Right ventricle myocardium inferior (tissue), 1 donor: ENCODE results near the gene TMEM52B. TPM values are rescaled to one million over a fixed set of nuclear protein-coding genes. Genes with fewer than 3 reads are reported as not detected.
"Not testable (repeated sequence)": the region's sequence is repeated elsewhere in the genome, so short reads cannot be mapped to it uniquely, and the experiment has no call there.

Source experiments
- ATAC-seq: fragments of 200-7000 bp; cut with Tn5 transposase; one replicate; pipeline ENCODE4 v1.9.1; 2020; ENCODE audit warnings: mild to moderate bottlenecking, moderate library complexity
- DNase-seq: peaks from one replicate; pipeline ENCODE4 v3.0.0; 2021; ENCODE audit errors: missing footprints
- intact Hi-C: fragments of 100-400 bp; cut with DNase I; formaldehyde crosslinking; loops from one replicate; pipeline ENCODE4 v1.11.0; 2022
- total RNA-seq: library from RNA; stranded (reverse); fragmentation: NEBNext Ultra II Directional; extraction: Animal tissue kit (Norgen Biotek cat#: 25700); gene quantifications from one replicate; pipeline ENCODE4 v1.2.1, GENCODE V29; 2021
- donor health status: DM: no; HTN: yes; CAD: no; lungs with severe emphysema.

Gene TMEM52B
- total RNA-seq, 1 donor from 2014 or later: not detected

DNA sequence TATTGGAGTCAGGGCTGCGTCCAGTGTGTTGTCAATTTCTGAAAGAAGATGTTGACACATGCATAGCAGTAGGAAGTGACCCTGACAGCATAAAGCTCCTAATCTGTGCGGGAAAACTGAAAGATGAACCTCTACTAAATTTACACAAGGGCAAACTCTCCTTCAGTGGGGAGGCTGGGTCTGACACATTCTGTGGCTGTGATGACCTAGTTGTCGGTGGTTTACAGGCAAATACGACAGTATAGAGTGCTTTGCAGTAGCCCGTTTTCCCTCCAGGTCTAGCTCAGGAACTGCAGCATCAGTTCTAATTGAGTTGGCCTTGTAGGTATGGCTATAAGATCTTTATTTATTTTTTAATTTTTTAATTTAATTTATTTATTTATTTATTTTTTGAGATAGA, 19.0 kb downstream of the TMEM52B start:
- intact Hi-C loops: no loop called here
- no peak for ATAC-seq
- no peak for DNase-seq

DNA sequence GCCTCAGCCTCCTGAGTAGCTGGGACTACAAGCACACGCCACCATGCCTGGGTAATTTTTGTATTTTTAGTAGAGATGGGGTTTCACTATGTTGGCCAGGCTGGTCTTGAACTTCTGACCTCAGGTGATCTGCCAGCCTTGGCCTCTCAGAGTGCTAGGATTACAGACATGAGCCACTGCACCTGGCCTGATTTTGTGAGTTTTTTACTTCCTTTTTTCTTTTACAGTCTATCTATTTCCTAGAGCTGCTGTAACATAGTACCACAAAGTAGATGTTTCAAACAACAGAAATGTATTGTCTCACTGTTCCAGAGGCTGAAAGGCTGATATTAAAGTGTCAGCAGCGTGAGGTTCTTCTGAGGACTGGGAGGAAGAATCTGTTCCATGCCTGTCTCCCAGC, 25.7 kb downstream of the TMEM52B start:
- ATAC-seq, DNase-seq, intact Hi-C loops: not testable (repeated sequence)

DNA sequence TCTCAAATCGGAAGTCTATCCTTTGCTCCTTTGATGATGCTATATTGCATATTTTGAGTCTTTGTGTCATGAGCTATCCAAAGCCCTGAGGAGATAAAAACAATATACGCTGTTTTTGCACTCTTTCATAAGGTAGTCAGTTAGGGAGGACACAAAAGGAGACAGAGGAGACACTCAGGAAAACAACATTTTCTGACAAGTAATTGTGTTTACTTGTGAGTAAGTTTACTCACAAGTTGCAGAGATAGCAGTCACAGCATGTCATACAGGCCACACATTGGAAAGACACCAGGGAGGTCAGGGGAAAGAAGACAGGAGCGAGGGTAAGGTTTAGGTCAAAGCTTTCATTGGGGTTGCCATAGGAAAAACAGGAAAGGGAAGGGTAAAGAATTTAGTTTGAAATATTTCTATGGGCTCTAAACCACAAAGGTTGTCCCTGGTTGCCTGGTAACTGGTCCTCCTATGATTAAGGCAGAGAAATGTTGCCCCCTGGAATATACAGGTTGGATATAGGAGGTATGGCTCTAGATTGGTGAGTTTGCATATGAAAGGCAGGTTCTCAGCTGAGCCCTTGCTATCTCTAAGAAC, 26.5 kb downstream of the TMEM52B start:
- DNase-seq (no peak), ATAC-seq (no peak)
- intact Hi-C loops: no loop called here

DNA sequence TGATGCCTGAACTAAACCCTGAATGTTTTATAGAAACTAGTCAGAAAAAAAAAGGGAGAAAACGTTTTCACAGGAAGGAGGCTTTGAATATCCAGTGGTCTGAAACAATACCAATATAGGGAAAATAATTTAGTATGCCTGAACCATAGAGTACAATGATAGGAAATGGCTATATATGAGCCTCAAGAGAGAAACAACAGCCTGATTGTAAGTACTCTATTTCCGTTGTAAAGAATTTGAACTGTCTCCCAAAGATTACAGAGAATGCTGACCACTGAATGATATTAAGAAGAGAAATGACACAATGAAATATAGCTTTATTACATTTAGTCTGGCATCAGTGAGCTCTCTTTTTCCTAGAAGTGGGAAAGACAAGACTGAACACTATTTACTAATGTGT, 28.3 kb downstream of the TMEM52B start:
- intact Hi-C loops: no loop called here
- no peak for DNase-seq
- no peak for ATAC-seq

DNA sequence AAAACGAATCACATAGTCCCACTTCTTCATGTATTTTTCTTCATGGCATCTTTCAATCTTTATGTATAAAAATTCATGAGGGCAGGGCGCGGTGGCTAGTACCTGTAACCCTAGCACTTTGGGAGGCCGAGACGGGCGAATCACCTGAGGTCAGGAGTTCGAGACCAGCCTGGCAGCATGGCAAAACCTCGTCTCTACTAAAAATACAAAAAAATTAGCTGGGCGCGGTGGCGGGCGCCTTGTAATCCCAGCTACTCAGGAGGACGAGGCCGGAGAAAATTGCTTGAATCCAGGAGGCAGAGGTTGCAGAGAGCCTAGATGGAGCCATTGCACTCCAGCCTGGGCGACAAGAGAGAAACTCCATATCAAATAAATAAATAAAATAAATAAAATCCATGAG, 31.4 kb downstream of the TMEM52B start:
- no peak for DNase-seq
- intact Hi-C loops: loop anchor here (5.0 to 10.0 kb wide), 4 partner anchors 55 to 962 kb away; partner anchors contain the start of genes SMIM10L1 and YBX3
- no peak for ATAC-seq

DNA sequence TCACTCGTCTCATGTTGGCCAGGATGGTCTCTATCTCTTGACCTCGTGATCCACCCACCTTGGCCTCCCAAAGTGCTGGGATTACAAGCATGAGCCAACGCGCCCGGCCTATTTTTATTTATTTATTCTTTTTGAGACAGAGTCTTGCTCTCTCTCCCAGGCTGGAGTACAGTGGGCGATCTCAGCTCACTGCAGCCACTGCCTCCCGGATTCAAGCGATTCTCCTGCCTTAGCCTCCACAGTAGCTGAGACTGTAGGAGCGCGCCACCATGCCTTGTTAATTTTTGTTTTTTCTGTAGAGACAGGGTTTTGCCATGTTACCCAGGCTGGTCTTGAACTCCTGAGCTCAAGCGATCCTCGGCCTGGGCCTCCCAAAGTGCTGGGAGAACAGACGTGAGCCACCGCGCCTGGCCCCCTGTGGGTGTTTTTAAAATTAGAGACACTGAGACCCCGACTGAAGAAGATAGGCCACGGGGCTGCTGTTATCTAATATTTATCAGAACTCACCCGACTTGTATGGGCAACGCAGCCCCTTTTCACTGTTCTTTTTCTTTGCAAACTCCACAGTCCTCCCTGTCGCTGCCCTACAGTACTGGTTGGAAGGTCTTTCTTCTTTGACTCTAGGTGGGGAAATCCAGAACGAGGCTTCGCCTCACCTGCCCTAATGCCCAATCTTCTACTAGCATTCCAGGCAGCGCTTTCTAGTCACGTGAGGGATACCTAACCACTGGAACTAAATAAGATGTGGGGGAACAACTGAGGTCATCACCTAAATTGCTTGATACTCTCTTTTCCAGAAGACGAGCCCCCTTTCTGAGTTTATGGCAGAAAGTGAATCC, 32.5 kb downstream of the TMEM52B start:
- ATAC-seq (no peak), DNase-seq (no peak)
- intact Hi-C loops: loop anchor here (5.0 to 10.0 kb wide), 4 partner anchors 57 to 961 kb away; partner anchors contain the start of genes SMIM10L1 and YBX3

DNA sequence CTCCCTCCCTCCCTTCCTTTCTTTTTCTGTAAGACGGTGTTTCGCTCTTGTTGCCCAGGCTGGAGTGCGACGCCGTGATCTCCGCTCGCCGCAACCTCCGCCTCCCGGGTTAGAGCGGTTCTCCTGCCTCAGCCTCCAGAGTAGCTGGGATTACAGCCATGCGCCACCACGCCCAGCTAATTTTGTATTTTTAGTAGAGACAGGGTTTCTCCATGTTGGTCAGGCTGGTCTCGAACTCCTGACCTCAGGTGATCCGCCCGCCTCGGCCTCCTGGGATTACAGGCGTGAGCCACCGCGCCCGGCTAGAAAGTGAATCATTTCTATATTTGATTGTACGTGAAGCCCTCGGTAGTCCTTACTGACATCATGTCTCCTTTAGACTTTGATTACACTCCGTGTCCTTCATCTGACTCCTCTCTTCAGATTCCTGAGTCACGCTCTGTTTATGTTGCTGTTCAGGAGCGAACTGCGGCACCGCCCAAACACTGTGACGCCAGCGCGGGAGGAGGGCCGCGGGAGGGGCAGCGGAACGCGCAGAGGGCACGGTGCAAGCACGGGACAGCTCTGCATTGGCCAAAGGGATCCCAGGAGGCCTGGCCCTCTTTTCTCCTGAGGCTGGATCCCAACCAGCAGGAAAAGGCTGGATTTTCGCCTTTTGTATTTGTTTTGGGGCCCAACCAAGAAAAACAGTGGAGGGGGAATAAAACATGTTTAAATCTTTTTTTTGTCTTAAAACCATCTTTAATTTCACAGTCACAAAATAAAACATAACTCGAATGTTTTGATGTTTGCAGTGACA, 33.3 kb downstream of the TMEM52B start:
- intact Hi-C loops: loop anchor here (5.0 to 10.0 kb wide), 4 partner anchors 57 to 960 kb away; partner anchors contain the start of genes SMIM10L1 and YBX3
- DNase-seq: peak; percentile 98
- ATAC-seq: peak; percentile 96

DNA sequence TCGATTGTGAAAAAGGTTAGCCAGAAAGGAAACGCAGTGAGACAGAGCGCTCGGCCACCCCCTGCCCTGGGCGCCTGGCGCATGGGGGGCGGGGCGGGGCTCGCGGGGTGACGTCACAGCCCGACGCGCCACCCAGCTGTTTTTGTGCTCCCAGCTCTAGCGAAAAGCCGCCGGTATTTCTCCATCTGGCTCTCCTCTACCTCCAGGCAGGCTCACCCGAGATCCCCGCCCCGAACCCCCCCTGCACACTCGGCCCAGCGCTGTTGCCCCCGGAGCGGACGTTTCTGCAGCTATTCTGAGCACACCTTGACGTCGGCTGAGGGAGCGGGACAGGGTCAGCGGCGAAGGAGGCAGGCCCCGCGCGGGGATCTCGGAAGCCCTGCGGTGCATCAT, 33.9 kb downstream of the TMEM52B start, which contains the start of gene GABARAPL1:
GABARAPL1 (plus strand) TSS at position 139 of the 393 bp plus-strand sequence; CDS start at position 392, 253 bp downstream.
- intact Hi-C loops: loop anchor here (5.0 to 10.0 kb wide), 4 partner anchors 58 to 960 kb away; partner anchors contain the start of genes SMIM10L1 and YBX3
- peak; percentile 89 for ATAC-seq
- peak; percentile 94 for DNase-seq

DNA sequence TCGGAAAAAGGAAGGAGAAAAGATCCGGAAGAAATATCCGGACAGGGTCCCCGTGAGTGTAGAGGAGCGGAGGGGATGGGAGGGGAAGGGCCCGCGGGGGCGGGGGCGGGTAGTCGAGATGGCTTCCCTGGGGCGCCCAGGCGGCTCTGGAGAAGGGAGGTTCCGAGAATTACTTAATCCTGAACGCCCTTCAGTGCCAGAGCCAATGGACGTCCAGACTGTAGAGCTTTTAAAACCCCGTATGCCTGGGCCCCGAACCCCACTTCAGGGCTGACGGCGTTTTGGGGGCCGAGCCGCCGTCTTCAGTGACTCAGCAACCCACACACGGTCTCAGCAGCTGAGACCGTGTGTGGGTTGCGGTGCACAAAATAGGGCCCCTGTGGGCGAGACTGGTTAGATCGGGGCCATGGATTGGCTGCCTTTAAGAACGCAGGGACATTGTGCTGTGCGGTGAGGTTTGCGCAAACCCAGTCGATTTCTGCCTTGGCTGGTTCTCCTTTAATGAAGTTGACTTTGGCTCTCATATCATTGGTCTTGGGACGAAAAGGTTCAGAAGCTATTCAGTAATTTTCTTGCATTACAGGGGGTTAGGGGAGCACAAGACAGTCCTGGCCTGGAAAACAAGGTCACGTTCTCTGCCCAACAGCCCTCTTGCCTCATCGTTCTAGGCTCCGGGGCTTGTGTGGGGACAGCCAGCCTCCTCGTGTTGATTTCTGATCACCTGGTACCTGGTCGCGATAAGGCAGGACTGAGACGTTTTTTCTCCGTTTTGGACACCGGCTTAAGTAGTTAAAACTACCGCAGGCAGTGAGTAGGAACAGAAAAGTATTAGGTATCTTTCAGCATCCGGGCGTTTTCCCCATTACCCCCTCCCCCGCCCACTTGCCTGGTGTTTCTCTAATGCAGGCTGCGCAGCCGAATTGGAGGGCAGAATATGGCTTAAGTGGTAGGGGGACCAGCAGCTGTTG, 34.6 kb downstream of the TMEM52B start:
- ATAC-seq (peak; percentile 71), DNase-seq (peak; percentile 85)
- intact Hi-C loops: loop anchor here (5.0 to 10.0 kb wide), 4 partner anchors 59 to 959 kb away; partner anchors contain the start of genes SMIM10L1 and YBX3

DNA sequence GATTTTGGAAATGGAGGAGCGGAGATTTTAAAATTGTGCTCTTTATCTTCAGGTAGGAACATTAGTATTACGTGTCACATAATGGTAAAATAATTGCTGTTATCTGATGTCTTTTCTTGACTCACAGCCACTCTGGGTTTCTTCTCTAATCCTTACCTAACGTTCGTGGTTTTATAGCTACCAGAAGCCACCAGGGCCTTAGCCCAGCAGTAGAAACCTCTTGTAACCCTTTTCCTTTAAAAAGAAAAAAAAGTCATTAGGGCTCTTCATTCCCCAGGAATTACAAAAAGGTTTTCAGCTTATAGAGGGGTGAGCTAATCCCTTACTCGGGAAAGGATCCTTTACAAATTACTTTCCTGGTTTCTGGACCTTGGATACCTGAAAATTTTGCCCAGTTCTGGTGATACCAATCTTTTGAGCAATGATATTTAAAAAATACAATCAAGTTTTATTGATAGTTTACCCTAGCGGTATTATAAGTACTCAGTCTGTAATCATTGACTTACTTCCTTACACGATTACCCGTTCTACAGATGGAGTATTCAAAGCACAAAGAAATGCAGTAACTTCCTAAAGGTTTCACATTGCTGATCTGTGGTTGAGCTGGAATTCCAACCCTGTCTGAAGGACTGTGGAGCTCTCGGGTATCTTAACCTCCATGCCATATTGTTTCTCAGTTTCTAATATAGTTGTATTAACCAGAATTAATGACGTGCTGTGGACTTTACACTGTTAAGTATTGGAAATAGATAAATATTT, 35.5 kb downstream of the TMEM52B start:
- DNase-seq (no peak), ATAC-seq (no peak)
- intact Hi-C loops: loop anchor here (5.0 to 10.0 kb wide), 4 partner anchors 60 to 958 kb away; partner anchors contain the start of genes SMIM10L1 and YBX3

DNA sequence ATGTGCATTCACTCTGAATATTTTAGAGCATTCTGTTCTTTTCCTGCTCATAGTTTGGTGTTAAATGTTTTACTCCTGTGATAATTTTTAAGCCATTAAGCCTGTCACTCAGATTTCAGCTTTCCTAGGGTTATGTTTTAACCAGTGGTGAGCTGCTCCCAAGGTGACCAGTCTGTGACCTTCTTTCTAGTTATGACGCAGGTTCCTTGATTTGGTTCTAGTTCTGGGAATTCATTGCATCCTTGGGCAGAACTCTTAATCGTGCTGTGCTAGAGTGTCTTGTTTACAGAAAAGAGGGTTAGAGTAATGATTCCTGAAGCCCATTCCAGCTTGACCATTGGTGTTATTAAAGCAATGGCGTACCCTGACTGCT, 36.0 kb downstream of the TMEM52B start:
- intact Hi-C loops: loop anchor here (5.0 to 10.0 kb wide), 4 partner anchors 60 to 957 kb away; partner anchors contain the start of genes SMIM10L1 and YBX3
- no peak for ATAC-seq
- no peak for DNase-seq

DNA sequence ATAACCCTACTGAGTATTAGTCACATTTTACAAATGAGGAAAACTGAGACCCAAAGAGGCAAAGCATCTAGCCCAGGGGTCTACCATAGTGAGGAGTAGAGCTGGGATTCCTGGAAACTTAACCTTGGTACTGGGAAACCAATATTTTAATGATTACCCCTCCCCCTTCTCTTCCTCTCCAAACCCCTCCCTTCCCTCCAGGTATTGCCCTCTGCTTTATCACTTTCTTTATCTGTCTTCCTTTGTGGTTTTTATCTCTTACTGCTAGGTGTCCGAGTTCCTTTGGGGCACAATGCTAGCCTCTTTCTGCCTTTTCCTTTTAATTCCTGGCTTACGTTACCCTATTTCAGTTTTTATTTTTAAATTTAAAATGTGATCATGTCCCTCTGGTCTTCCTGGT, 36.6 kb downstream of the TMEM52B start:
- ATAC-seq (no peak), DNase-seq (no peak)
- intact Hi-C loops: loop anchor here (10.0 kb wide), 2 partner anchors 61 to 149 kb away; no protein-coding TSS in a partner anchor

DNA sequence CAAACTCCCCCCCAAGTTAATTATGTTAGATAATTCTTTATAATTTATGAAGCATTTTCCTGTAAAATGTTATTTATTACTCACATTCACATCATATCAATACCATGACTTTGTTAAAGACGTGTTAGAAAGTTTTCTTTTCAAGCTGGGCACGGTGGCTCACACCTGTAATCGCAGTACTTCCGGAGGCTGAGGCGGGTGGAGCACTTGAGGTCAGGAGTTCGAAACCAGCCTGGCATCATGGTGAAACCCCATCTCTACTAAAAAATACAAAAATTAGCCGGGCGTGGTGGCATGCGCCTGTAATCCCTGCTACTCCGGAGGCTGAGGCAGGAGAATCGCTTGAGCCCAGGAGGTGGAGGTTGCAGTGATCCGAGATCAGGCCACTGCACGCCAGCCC, 37.1 kb downstream of the TMEM52B start:
- not testable (repeated sequence) for ATAC-seq, DNase-seq
- intact Hi-C loops: loop anchor here (10.0 kb wide), 2 partner anchors 61 to 149 kb away; no protein-coding TSS in a partner anchor

DNA sequence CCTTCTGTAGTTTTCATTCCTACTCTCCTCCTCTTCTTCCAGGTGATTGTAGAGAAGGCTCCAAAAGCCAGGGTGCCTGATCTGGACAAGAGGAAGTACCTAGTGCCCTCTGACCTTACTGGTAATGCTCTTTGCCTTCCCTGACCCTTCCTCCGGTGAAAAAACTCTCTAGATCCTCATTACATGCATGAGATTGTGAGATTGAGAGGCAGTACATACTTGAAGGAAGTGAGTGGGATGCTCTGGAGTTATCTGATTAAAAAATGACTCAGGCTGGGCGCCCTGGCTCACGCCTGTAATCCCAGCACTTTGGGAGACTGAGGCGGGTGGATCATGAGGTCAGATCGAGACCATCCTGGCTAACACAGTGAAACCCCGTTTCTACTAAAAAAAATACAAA, 39.2 kb downstream of the TMEM52B start:
- intact Hi-C loops: loop anchor here (10.0 kb wide), 2 partner anchors 63 to 147 kb away; no protein-coding TSS in a partner anchor
- DNase-seq: no peak
- no peak for ATAC-seq

DNA sequence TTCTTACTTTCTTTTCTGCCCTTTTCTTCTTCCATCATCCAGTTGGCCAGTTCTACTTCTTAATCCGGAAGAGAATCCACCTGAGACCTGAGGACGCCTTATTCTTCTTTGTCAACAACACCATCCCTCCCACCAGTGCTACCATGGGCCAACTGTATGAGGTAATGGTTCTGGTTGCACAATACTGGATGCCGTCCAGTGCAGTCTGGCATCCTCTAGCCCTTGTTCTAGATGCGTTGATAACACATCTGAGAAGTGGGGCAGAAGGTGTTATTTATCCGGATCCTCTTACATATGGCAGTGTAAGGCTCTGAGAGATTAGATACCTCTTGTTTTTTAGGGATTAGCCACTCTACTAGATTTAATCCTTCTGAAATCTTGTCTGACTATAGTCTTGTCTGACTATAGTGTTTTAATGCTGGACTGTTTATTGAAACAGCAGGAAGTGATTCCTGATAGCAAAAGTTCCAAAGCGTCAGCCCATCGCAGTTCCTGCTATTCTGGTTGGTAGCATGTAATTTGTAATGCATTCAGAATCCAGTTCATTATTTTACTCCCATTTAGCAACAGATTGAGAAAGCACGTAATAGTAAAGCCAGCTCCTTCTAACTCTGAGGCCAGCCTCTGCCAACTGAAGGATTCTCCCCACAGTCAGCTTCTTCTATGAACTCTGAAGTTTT, 41.7 kb downstream of the TMEM52B start:
- ATAC-seq (peak; percentile 95), DNase-seq (peak; percentile 71)
- intact Hi-C loops: no loop called here

DNA sequence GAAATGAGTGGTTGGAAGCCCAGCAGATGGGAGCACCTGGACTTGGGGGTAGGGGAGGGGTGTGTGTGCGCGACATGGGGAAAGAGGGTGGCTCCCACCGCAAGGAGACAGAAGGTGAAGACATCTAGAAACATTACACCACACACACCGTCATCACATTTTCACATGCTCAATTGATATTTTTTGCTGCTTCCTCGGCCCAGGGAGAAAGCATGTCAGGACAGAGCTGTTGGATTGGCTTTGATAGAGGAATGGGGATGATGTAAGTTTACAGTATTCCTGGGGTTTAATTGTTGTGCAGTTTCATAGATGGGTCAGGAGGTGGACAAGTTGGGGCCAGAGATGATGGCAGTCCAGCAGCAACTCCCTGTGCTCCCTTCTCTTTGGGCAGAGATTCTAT, 43.0 kb downstream of the TMEM52B start:
- intact Hi-C loops: no loop called here

More for the DNA sequence above, 43.0 kb downstream of the TMEM52B start:
- DNase-seq: no peak
- ATAC-seq: no peak
